ENCODE measurements around the gene PIK3CA. TPM values are rescaled to one million over a fixed set of nuclear protein-coding genes. Genes with fewer than 3 reads are reported as not detected.
A peak's percentile ranks its signal among the peaks of the same experiment; 100 is the strongest.

Gene PIK3CA
- total and polyA plus RNA-seq, 10 of the 15 experiments (the other 5 are each of a cell fraction or from before 2014, with no cell fraction given) = 3.0 to 18.6 (median 9.0) TPM

GRCh38 chr3:179147514-179147872, 664 bp upstream of the PIK3CA start (continued):
- no peak for TF ChIP-seq BCL3 (IDR thresholded peaks at IDR 0.05; ENCODE audit: borderline replicate concordance, insufficient read depth, low read depth, low read length, poor library complexity, severe bottlenecking)
- no peak for TF ChIP-seq SREBF1 (IDR thresholded peaks at IDR 0.05; ENCODE audit: low read length)
- no peak for TF ChIP-seq SMC3 (IDR thresholded peaks at IDR 0.05; ENCODE audit: borderline replicate concordance, low read length)
- TF ChIP-seq SUZ12 (IDR thresholded peaks at IDR 0.05; ENCODE audit: unreplicated experiment) = no peak
- TF ChIP-seq SIN3A (IDR thresholded peaks at IDR 0.05; ENCODE audit: low read depth, low read length) = peak; percentile 27; the same call in 1 of the 2 replicates
- peak; percentile 30; the same call in 1 of the 2 replicates for TF ChIP-seq ZNF217 (IDR thresholded peaks at IDR 0.05)
- no peak for TF ChIP-seq NR2C1 (IDR thresholded peaks at IDR 0.05)
- TF ChIP-seq ESRRA (IDR thresholded peaks at IDR 0.05; ENCODE audit: low read length) = no peak
- no peak for TF ChIP-seq HCFC1 (IDR thresholded peaks at IDR 0.05; ENCODE audit: low read length)
- TF ChIP-seq ZSCAN29 (IDR thresholded peaks at IDR 0.05) = peak; percentile 86; the same call in 1 of the 2 replicates
- TF ChIP-seq MEF2B (IDR thresholded peaks at IDR 0.05; ENCODE audit: partially characterized antibody, poor library complexity, severe bottlenecking) = peak; percentile 62
- no peak for TF ChIP-seq HDGF (IDR thresholded peaks at IDR 0.05)
- TF ChIP-seq ZNF274 (IDR thresholded peaks at IDR 0.05; ENCODE audit: insufficient read depth, insufficient read length) = no peak
- no peak for TF ChIP-seq PRDM15 (CRISPR knock-in tag; IDR thresholded peaks at IDR 0.05)
- TF ChIP-seq E2F4 (IDR thresholded peaks at IDR 0.05; ENCODE audit: low read depth, low read length) = no peak
- no peak for TF ChIP-seq RCOR1 (conservative IDR thresholded peaks at IDR 0.05; ENCODE audit: low read depth, low read length)
- no peak for TF ChIP-seq ZNF207 (IDR thresholded peaks at IDR 0.05; ENCODE audit: borderline replicate concordance)
- no peak for TF ChIP-seq RFX5 (IDR thresholded peaks at IDR 0.05; ENCODE audit: low read depth, low read length)
- no peak for TF ChIP-seq HDAC2 (IDR thresholded peaks at IDR 0.05)
- TF ChIP-seq EGR1 (IDR thresholded peaks at IDR 0.05; ENCODE audit: borderline replicate concordance in 1 of 2, low read depth in 2 of 2, low read length in 2 of 2) = no peak
- TF ChIP-seq IRF3 (IDR thresholded peaks at IDR 0.05) = no peak
- no peak for TF ChIP-seq E2F8 (IDR thresholded peaks at IDR 0.05; ENCODE audit: low read depth, partially characterized antibody)
- TF ChIP-seq MEF2A (IDR thresholded peaks at IDR 0.05; ENCODE audit: insufficient read depth, low read depth, low read length) = no peak

All from GM12878 (cell line).